SK-N-SH (cell line): ENCODE measurements around the gene PIK3C2B. TPM values are rescaled to one million over a fixed set of nuclear protein-coding genes. Genes with fewer than 3 reads are reported as not detected.

ENCODE experiments used
- CTCF ChIA-PET: fragments of 300-600, 350-600 bp; formaldehyde crosslinking; extraction: SDS; loops from one replicate; lab custom pipeline; 2021; lab: Yijun Ruan, JAX
- POLR2A ChIA-PET: fragments of 350-600 bp; sonication (Branson Sonifier 250); formaldehyde crosslinking; extraction: SDS; loops from one replicate; lab custom pipeline; 2020; ENCODE audit warnings: antibody characterized with exemption, inconsistent platforms; lab: Yijun Ruan, JAX
- DNase-seq: peaks from one replicate; pipeline ENCODE4 v3.0.0; 2012
- H2AFZ ChIP-seq: fragments of 200-600 bp; sonication (generic); 2 replicates; pipeline ENCODE4 v1.8.1; 2016; ENCODE audit warnings: antibody characterized with exemption, mild to moderate bottlenecking, low read depth
- H3F3A ChIP-seq: fragments of 200-600 bp; sonication (generic); replicated peaks from 2 replicates; pipeline ENCODE3; 2016; ENCODE audit warnings: antibody characterized with exemption, mild to moderate bottlenecking; ENCODE audit not compliant: insufficient read depth
- H3K27ac ChIP-seq, 2 experiments: fragments of 200-500 bp in 1 of 2; fragments of 200-600 bp in 1 of 2; sonication (Bioruptor generic) in 1 of 2; sonication (generic), shearing (Covaris generic) in 1 of 2; 2 replicates each; pipeline versions ENCODE4 v1.5.1 to v1.6.1; 2014 to 2016; ENCODE audit warnings: low read depth in 2 of 2, inconsistent platforms in 1 of 2, low read length in 1 of 2, mild to moderate bottlenecking in 1 of 2, mixed read lengths in 1 of 2
- H3K27me3 ChIP-seq: fragments of 200-600 bp; sonication (generic), shearing (Covaris generic); 2 replicates; pipeline ENCODE4 v1.6.1; 2016; ENCODE audit warnings: mixed run types; ENCODE audit not compliant: insufficient read depth
- H3K36me3 ChIP-seq, 2 experiments: fragments of 200-500 bp in 1 of 2; fragments of 200-600 bp in 1 of 2; sonication (Bioruptor generic) in 1 of 2; sonication (generic) in 1 of 2; replicated peaks in 1 of 2; 2 replicates each; pipeline versions ENCODE3 to v1.5.1; 2014 to 2016; ENCODE audit warnings: low read length in 1 of 2, mild to moderate bottlenecking in 1 of 2; ENCODE audit not compliant: insufficient read depth in 2 of 2, control insufficient read depth in 1 of 2
- H3K4me1 ChIP-seq, 2 experiments: fragments of 200-500 bp in 1 of 2; fragments of 200-600 bp in 1 of 2; sonication (Bioruptor generic) in 1 of 2; sonication (generic), shearing (Covaris generic) in 1 of 2; 2 replicates each; pipeline versions ENCODE4 v1.5.1 to v1.6.1; 2014 to 2016; ENCODE audit warnings: low read depth in 1 of 2, low read length in 1 of 2, mixed run types in 1 of 2; ENCODE audit not compliant: insufficient read depth in 2 of 2, control insufficient read depth in 1 of 2
- H3K4me2 ChIP-seq: fragments of 200-600 bp; sonication (generic), shearing (Covaris generic); 2 replicates; pipeline ENCODE4 v1.6.1; 2017; ENCODE audit warnings: mixed run types
- H3K4me3 ChIP-seq, 2 experiments: fragments of 200-500 bp in 1 of 2; fragments of 200-600 bp in 1 of 2; sonication (Bioruptor generic) in 1 of 2; sonication (generic), shearing (Covaris generic) in 1 of 2; 2 replicates each; pipeline versions ENCODE4 v1.5.1 to v1.8.1; 2014 to 2016; ENCODE audit warnings: low read depth in 2 of 2, inconsistent platforms in 1 of 2, low read length in 1 of 2, mild to moderate bottlenecking in 1 of 2, mixed read lengths in 1 of 2, moderate library complexity in 1 of 2
- H3K79me2 ChIP-seq: fragments of 200-600 bp; sonication (generic); 2 replicates; pipeline ENCODE4 v1.8.1; 2017; ENCODE audit warnings: mild to moderate bottlenecking; ENCODE audit not compliant: insufficient read depth
- H3K9ac ChIP-seq: fragments of 200-600 bp; sonication (generic); 2 replicates; pipeline ENCODE4 v1.6.1; 2017; ENCODE audit warnings: mixed run types
- H3K9me2 ChIP-seq: fragments of 200-600 bp; sonication (generic); 2 replicates; pipeline ENCODE4 v1.6.1; 2017; ENCODE audit warnings: mixed run types
- H3K9me3 ChIP-seq: fragments of 200-600 bp; sonication (generic); 2 replicates; pipeline ENCODE4 v1.6.1; 2017; ENCODE audit warnings: mixed run types, mild to moderate bottlenecking, moderate library complexity
- H4K20me1 ChIP-seq: fragments of 200-600 bp; sonication (generic); 2 replicates; pipeline ENCODE4 v1.6.1; 2017; ENCODE audit warnings: mild to moderate bottlenecking, mixed run types; ENCODE audit not compliant: insufficient read depth
- CHD2 ChIP-seq: fragments of 150-350 bp; IDR thresholded peaks from 2 replicates; pipeline ENCODE4 v1.6.1; 2018; ENCODE audit warnings: low read length; ENCODE audit not compliant: partially characterized antibody
- ELF1 ChIP-seq: IDR thresholded peaks from 2 replicates; pipeline ENCODE4 v1.4.0; 2012
- EP300 ChIP-seq, 2 experiments: IDR thresholded peaks; 2 replicates each; pipeline versions ENCODE4 v1.4.0 to v1.6.1; 2012; ENCODE audit warnings: borderline replicate concordance in 1 of 2, low read depth in 1 of 2, low read length in 1 of 2
- FOSL2 ChIP-seq: IDR thresholded peaks from 2 replicates; pipeline ENCODE4 v1.4.0; 2012; ENCODE audit warnings: low read depth, mild to moderate bottlenecking, moderate library complexity, borderline replicate concordance
- GABPA ChIP-seq: IDR thresholded peaks from 2 replicates; pipeline ENCODE4 v1.4.0; 2012; ENCODE audit warnings: low read depth, mild to moderate bottlenecking
- MAX ChIP-seq: IDR thresholded peaks from 2 replicates; pipeline ENCODE4 v1.4.0; 2012; ENCODE audit warnings: low read depth
- MEF2A ChIP-seq: IDR thresholded peaks from 2 replicates; pipeline ENCODE4 v1.4.0; 2012; ENCODE audit warnings: low read depth, borderline replicate concordance
- RCOR1 ChIP-seq: fragments of 150-350 bp; IDR thresholded peaks from 2 replicates; pipeline ENCODE4 v1.6.1; 2017; ENCODE audit warnings: antibody characterized with exemption, low read length
- REST ChIP-seq: IDR thresholded peaks from 2 replicates; pipeline ENCODE4 v1.6.1; 2012; ENCODE audit warnings: mild to moderate bottlenecking, low read depth, low read length, moderate library complexity
- SIN3A ChIP-seq: IDR thresholded peaks from 2 replicates; pipeline ENCODE4 v1.6.1; 2012; ENCODE audit warnings: low read depth, mild to moderate bottlenecking, low read length, moderate library complexity, borderline replicate concordance
- TEAD4 ChIP-seq: IDR thresholded peaks from 2 replicates; pipeline ENCODE4 v1.4.0; 2012; ENCODE audit warnings: mild to moderate bottlenecking, borderline replicate concordance; ENCODE audit not compliant: insufficient read depth
- WGBS: methylation state at CpG from one replicate; pipeline ENCODE4 v1.1.6; 2017; ENCODE audit warnings: low lambda C conversion rate; 5-methylcytosine and 5-hydroxymethylcytosine counted together
- polyA plus RNA-seq, 3 experiments: library from polyadenylated mRNA; depleted of rRNA; stranded (reverse); fragments of >200 nt; gene quantifications; 2 replicates each; pipeline ENCODE4 v1.2.3, GENCODE V29; 2012

Gene PIK3C2B
- polyA plus RNA-seq, 1 of the 3 experiments (the other 2 are of a cell fraction), result 6.5 TPM

GRCh38 chr1:204506969-204507316, 12.3 kb upstream of the PIK3C2B start:
- no peaks in the 10 kb centered on the region for H3K9me2 ChIP-seq
- H3K4me2 ChIP-seq, result peak overlapping the region; percentile 78
- under 1% methylated on average over 13 of the region's 13 CpGs for WGBS
- peaks cover 3% of the 10 kb centered on the region for H4K20me1 ChIP-seq
- H3K9me3 ChIP-seq, result no peaks in the 10 kb centered on the region
- DNase-seq, result peak; percentile 43
- CTCF ChIA-PET, result interaction anchor here (0.8 to 26.2 kb wide), 11 partner anchors 9 to 435 kb away, joined by 3 to 1005 read pairs (median 6); partner anchors contain the start of genes MDM4 and PIK3C2B
- H3K4me3 ChIP-seq, result peak overlapping the region; percentile 44 to 72
- H3F3A ChIP-seq, result peaks cover 36% of the 10 kb centered on the region
- peaks cover 3 to 5% of the 10 kb centered on the region in 2 experiments; a peak in 2 of 4 replicates for H3K4me1 ChIP-seq
- peak overlapping the region; percentile 77 for H3K9ac ChIP-seq
- H2AFZ ChIP-seq, result peak overlapping the region; percentile 100
- peak overlapping the region; percentile 92 to 95 for H3K27ac ChIP-seq
- no peaks in the 10 kb centered on the region for H3K79me2 ChIP-seq
- no peaks in the 10 kb centered on the region for H3K27me3 ChIP-seq
- POLR2A ChIA-PET, result interaction anchor here (0.7 to 3.6 kb wide), 5 partner anchors 9 to 23 kb away, joined by 3 to 51 read pairs (median 4); partner anchors contain the start of genes MDM4 and PIK3C2B
- H3K36me3 ChIP-seq, result no peaks in the 10 kb centered on the region
- TF ChIP-seq REST, result peak; percentile 58; the same call in 1 of the 2 replicates
- TF ChIP-seq CHD2, result peak; percentile 63
- TF ChIP-seq TEAD4, result peak; percentile 91
- peak; percentile 41; the same call in 1 of the 2 replicates for TF ChIP-seq MAX
- no peak for TF ChIP-seq GABPA
- TF ChIP-seq ELF1, result no peak
- TF ChIP-seq EP300 (IDR thresholded peaks at IDR 0.05; ENCODE audit: borderline replicate concordance in 1 of 2, low read depth in 1 of 2, low read length in 1 of 2), result peak in 1 of 2 experiments; percentile 62; a peak in 1 of 4 replicates
- TF ChIP-seq MEF2A, result 0 out of 2 replicates have a peak, but pooled peaks have one; percentile 14
- peak; percentile 34; the same call in 1 of the 2 replicates for TF ChIP-seq RCOR1
- TF ChIP-seq SIN3A, result no peak
- TF ChIP-seq FOSL2, result peak; percentile 64
